Activated naive CD8-positive, alpha-beta T cell (primary cell): Measurements from ENCODE around the gene RIPOR2.
A peak's percentile ranks its signal among the peaks of the same experiment; 100 is the strongest.
"Not testable (repeated sequence)": the region's sequence is repeated elsewhere in the genome, so short reads cannot be mapped to it uniquely, and the experiment has no call there.

ENCODE experiments used
- H3K27ac Mint-ChIP-seq: one replicate; pipeline ENCODE4 v1.8.0; 2021; ENCODE audit warnings: mixed read lengths
- H3K27me3 Mint-ChIP-seq: one replicate; pipeline ENCODE4 v1.8.0; 2021; ENCODE audit warnings: mixed read lengths
- H3K36me3 Mint-ChIP-seq: one replicate; pipeline ENCODE4 v1.8.0; 2021; ENCODE audit warnings: mixed read lengths
- H3K4me1 Mint-ChIP-seq: one replicate; pipeline ENCODE4 v1.8.0; 2021; ENCODE audit warnings: low read depth, mixed read lengths
- H3K4me3 Mint-ChIP-seq: one replicate; pipeline ENCODE4 v1.8.0; 2021; ENCODE audit warnings: mild to moderate bottlenecking, mixed read lengths
- H3K9me3 Mint-ChIP-seq: one replicate; pipeline ENCODE4 v1.8.0; 2021; ENCODE audit warnings: low read depth, mixed read lengths

The RIPOR2 gene

DNA sequence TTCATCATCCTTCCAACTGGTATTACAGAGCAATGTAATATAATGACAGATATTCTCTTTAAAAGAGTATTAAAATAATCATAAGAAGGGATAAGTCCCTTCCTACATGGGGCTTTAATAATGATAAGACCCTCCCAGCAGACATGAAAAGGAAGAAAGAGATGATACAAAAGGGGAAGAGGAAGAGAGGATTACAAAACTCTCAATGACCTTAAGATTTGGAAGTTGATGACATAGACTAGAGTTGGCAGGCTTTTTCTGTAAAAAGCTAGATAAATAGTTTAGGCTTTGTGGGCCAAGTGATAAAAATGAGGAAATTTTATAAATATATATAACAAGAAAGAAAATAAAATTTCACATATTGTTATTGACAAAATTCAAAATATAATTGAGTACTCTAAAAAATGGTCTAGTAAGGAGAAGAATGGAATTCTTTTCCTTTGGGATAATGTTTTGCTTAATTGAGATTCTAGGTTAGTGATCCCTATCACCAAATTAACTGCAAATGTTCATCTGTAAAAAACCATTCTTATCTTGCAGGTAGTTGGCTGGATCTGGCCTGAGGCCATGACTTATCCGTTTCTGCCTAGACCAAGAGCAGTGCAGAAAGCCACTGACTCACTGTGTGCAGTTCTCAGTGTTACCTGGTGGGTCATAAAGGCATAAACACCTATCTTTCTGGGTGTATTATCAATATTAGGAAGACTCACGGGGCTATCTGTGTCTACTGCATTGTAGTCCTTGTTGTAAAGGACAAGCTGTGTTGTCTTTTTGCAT, 11.0 kb downstream of the RIPOR2 start:
- Mint-ChIP-seq H3K9me3 (peaks cover 5% of the 10 kb centered on the region), H3K36me3 (peaks cover 5% of the 10 kb centered on the region), H3K27me3 (no peaks in the 10 kb centered on the region), H3K4me3 (peak overlapping the region; percentile 84), H3K27ac (peak overlapping the region; percentile 98), H3K4me1 (peaks cover 87% of the 10 kb centered on the region)

GRCh38 chr6:24923885-24924401, 11.8 kb downstream of the RIPOR2 start:
- peak overlapping the region; percentile 84 for H3K4me3 Mint-ChIP-seq
- peaks cover 86% of the 10 kb centered on the region for H3K4me1 Mint-ChIP-seq
- peaks cover 5% of the 10 kb centered on the region for H3K36me3 Mint-ChIP-seq
- H3K9me3 Mint-ChIP-seq = peaks cover 5% of the 10 kb centered on the region
- H3K27me3 Mint-ChIP-seq = no peaks in the 10 kb centered on the region
- peak overlapping the region; percentile 98 for H3K27ac Mint-ChIP-seq

DNA sequence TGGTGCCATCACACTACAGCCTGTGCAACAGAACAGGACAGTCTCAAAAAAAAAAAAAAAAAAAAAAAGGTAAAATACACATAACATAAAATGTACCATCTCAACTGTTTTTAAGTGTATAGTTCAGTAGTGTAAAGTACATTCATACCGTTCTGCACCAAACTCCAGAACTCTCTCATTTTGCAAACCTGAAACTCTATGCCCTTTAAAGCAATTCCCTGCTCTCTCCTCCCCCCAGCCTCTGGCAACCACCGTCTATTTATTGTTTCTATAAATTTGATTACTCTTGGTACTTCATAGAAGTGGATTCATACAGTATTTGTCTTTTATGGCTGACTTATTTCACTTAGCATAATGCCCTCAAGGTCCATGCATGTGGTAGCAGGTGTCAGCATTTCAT, 12.9 kb downstream of the RIPOR2 start:
- Mint-ChIP-seq H3K36me3 (peaks cover 5% of the 10 kb centered on the region), H3K4me3 (peak overlapping the region; percentile 57), H3K27ac (peak overlapping the region; percentile 98), H3K4me1 (peaks cover 89% of the 10 kb centered on the region), H3K9me3 (peaks cover 5% of the 10 kb centered on the region), H3K27me3 (no peaks in the 10 kb centered on the region)

DNA sequence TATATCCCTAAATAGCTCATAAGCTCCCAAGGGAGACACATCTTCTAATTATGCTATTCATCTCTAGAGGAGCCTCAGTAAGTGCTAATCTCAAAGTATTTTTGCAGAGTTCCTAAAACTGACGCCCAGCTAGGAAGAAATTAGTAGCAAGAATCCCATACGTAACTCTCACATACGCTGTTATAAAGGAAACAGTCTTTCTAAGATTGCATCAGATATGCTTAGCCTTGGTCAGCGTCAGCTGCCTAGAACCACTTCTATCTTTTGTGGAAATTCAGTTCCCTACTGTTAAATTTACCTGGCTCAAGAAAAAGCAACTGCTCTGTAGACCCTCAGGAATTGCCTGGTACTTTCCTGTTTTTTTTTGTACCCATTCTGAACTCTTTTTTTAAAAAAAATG, 13.6 kb downstream of the RIPOR2 start:
- Mint-ChIP-seq H3K4me1 (peaks cover 87% of the 10 kb centered on the region), H3K36me3 (peaks cover under 1% of the 10 kb centered on the region), H3K27ac (peak overlapping the region; percentile 98), H3K4me3 (peak overlapping the region; percentile 57), H3K9me3 (peaks cover 1% of the 10 kb centered on the region), H3K27me3 (no peaks in the 10 kb centered on the region)

GRCh38 chr6:24920136-24920535, 15.6 kb downstream of the RIPOR2 start:
- Mint-ChIP-seq H3K9me3 (no peaks in the 10 kb centered on the region), H3K4me3 (peak overlapping the region; percentile 74), H3K4me1 (peaks cover 89% of the 10 kb centered on the region), H3K27ac (peak overlapping the region; percentile 98), H3K27me3 (no peaks in the 10 kb centered on the region), H3K36me3 (peaks cover 3% of the 10 kb centered on the region)

DNA sequence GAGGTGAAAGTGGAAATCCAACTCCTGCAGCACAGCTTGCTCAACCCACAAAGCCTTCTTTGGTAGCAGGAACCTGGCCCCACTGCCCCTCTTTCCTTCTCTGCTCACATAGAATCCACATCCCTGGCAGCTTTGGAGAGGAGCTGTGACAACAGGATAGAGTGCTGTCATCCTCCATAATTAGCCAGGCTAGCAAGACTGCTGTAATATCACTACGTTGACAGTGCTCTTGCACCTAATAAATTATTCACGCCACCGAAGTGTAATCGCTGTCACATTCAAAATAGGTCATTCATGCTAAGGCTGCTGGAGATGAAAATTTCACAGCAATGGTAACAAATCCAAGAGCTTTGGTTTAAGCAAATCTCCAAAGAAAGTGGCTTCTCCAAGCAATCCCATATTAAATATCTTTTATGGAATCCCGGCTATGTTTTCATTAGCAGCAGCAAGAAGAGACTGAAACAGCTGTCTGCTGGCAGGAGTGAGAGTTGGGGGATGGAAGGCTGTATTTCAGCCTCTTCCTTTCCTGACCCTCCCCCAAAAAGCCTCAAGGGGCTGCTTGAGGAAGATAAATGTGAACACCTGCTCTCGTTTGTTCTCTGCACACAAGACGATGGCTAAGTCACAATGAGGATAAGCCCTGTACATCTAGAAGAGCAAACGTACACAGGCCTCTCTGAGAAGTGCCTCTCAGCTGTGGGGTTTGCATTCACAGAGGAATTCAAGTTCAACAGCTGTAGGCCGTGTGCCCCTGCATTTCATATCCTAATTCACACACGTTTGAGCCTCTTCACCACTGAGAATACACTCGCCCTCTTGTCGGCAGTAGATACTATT, 16.5 kb downstream of the RIPOR2 start:
- peak overlapping the region; percentile 98 for H3K27ac Mint-ChIP-seq
- H3K4me3 Mint-ChIP-seq = peak overlapping the region; percentile 74
- no peaks in the 10 kb centered on the region for H3K27me3 Mint-ChIP-seq
- no peaks in the 10 kb centered on the region for H3K9me3 Mint-ChIP-seq
- H3K4me1 Mint-ChIP-seq = peaks cover 92% of the 10 kb centered on the region
- peaks cover 3% of the 10 kb centered on the region for H3K36me3 Mint-ChIP-seq

DNA sequence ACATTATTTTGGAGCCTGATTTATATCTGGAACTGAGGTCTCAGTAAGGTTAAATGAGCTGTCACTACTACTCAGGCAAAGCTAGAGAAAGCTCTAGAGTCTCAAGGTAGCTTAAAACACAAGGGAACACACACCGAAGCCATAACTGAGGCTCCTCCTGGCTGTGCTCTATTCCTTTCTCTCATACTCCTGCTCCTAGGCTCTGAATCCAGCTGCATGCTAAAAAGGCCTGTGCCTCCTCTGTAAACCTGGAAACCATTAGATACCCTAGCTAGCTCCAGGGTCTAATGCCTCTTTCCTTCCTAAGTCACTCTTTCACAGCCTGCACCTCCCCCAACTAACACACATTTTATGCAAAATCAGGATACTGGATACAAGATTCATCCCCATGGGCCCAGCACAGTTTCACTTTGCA, 17.1 kb downstream of the RIPOR2 start:
- Mint-ChIP-seq H3K4me1 (peaks cover 92% of the 10 kb centered on the region), H3K36me3 (peaks cover 3% of the 10 kb centered on the region), H3K27ac (peak overlapping the region; percentile 98), H3K27me3 (no peaks in the 10 kb centered on the region), H3K9me3 (no peaks in the 10 kb centered on the region), H3K4me3 (peak overlapping the region; percentile 74)

DNA sequence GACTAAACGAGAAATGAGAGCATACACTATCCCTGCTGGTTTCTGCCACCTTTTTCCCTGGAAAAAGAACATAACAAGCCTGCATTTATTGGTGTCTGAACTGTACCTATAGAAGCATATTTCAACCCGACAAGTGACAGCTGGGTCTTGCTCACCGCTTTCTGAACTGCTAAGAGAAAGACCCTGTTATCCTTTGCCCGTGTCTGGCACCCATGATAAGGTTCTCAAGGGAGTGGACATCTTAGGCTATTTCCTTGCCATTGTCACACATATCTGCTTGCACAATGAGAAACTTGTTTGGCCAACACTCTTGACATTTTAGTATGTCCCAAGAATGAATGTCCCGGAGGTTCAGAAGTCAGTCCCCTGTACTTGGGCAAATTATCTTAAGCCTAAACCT, 19.3 kb downstream of the RIPOR2 start:
- H3K27ac Mint-ChIP-seq = peak overlapping the region; percentile 95
- peaks cover 5% of the 10 kb centered on the region for H3K36me3 Mint-ChIP-seq
- no peaks in the 10 kb centered on the region for H3K27me3 Mint-ChIP-seq
- H3K4me1 Mint-ChIP-seq = peaks cover 96% of the 10 kb centered on the region
- no peaks in the 10 kb centered on the region for H3K9me3 Mint-ChIP-seq
- H3K4me3 Mint-ChIP-seq = peak overlapping the region; percentile 14

DNA sequence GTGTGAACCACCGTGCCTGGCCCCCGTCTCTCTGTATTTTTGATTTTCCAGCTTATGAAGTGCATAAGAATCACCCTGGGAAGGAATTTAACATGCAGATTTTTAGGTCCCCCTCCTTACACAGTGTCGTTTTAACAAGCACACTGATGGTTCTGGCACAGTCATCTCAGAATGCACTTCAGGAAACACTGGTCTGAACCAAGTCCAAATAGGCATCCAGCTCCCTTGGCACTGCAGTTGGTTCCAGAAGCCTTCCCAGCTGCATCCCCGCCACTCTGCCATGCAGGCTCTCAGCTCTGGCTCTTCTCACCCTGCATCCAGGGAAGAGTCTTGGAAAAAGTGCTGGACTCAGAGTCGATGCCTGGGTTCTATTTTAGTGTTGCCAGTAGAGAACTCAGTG, 20.1 kb downstream of the RIPOR2 start:
- Mint-ChIP-seq H3K36me3 (peaks cover 5% of the 10 kb centered on the region), H3K4me3 (peak overlapping the region; percentile 14), H3K27ac (peak overlapping the region; percentile 95), H3K4me1 (peaks cover 92% of the 10 kb centered on the region), H3K9me3 (no peaks in the 10 kb centered on the region), H3K27me3 (no peaks in the 10 kb centered on the region)

- Mint-ChIP-seq H3K4me1 (peaks cover 92% of the 10 kb centered on the region), H3K27ac (peak overlapping the region; percentile 95), H3K4me3 (peak overlapping the region; percentile 92)
- not testable (repeated sequence) for H3K27me3 Mint-ChIP-seq, H3K9me3 Mint-ChIP-seq, H3K36me3 Mint-ChIP-seq
These were observed 21.7 kb downstream of the RIPOR2 start for GRCh38 chr6:24914082-24914481.

DNA sequence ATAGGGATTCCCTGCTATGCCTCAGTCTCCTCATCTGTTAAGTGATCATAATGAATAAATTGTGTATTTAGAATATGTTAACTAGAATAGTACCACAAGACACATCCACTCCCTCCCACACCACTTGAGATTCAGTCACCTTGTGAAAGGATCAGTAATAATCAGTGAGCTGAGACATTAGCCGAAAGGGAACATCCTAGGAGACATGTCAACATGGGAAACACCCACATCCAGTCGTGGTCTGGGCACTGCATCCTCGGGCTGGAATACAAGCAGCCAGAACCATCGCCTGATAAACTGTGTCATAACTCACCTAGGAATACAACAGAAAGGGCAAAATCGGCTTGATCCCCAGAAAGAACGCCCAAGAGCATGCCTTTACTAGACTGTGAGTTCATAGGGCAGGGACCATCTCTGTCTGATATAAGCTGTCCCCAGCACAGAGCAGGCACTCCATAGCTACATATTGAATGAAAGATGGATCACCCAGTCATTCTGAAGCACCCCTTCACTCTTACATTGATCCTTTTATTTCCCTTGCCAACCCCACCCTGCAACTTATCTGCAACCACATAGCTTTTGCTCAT, 23.9 kb downstream of the RIPOR2 start:
- Mint-ChIP-seq H3K4me3 (peak overlapping the region; percentile 92), H3K27me3 (no peaks in the 10 kb centered on the region), H3K4me1 (peaks cover 92% of the 10 kb centered on the region), H3K9me3 (no peaks in the 10 kb centered on the region), H3K36me3 (peaks cover 12% of the 10 kb centered on the region), H3K27ac (peak overlapping the region; percentile 95)

- Mint-ChIP-seq H3K9me3 (no peaks in the 10 kb centered on the region), H3K27me3 (no peaks in the 10 kb centered on the region), H3K4me3 (peak overlapping the region; percentile 97), H3K27ac (peak overlapping the region; percentile 97), H3K4me1 (peaks cover 93% of the 10 kb centered on the region), H3K36me3 (peaks cover 15% of the 10 kb centered on the region)
These were observed 24.6 kb downstream of the RIPOR2 start for GRCh38 chr6:24910961-24911725.

GRCh38 chr6:24910331-24910960, 25.3 kb downstream of the RIPOR2 start:
- Mint-ChIP-seq H3K27ac (peak overlapping the region; percentile 97), H3K9me3 (no peaks in the 10 kb centered on the region), H3K27me3 (no peaks in the 10 kb centered on the region), H3K4me3 (peak overlapping the region; percentile 97), H3K36me3 (peaks cover 16% of the 10 kb centered on the region), H3K4me1 (peaks cover 93% of the 10 kb centered on the region)
